Midbrain (tissue), 1 donor: Measurements from ENCODE around the gene DDX4.

Experiments
- DNase-seq: peaks from one replicate; lab custom pipeline; 2025; lab: John Stamatoyannopoulos, UW

Gene DDX4

DNA sequence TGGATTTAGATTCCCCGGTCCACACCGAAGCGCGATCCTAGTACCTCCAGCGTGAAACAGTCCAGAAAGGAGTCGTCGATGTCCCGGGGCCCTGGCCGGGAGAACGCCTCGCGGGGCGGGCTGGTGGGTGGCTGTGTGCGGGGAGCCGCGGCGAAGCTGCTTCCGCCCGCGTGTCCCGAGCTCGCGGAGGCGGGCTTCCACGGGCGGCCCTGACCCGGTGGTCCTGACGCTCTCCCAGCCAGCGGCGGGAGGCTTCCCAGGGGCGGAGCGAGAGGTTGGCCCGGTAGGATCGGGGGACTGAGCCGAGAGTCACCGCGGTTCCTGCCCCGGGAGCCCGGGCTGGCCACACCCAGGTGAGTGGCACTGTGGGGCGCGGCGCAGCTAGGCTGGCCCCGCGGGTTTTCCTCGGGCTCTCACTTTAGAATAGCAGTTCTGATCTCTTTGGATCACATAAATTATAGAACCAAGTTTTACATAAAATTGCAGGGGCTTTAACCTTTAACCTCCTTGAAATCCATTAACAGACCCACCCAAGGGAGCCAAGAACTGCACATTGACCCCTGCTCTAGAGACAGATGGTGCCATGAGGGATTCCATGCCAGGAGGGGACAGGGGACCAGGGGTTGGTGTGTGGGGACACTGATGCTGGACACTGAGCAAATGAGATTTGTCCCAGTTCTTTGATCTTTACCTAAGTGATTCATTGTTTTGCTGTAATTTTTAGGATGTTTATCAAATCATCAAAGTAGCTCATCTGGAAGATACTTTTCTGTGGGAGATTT is 84.1 kb downstream of the DDX4 start:
- DNase-seq, result no peak

GRCh38 chr5:55823151-55823796 is 85.4 kb downstream of the DDX4 start:
- DNase-seq, result no peak

GRCh38 chr5:55829956-55830355 is 92.1 kb downstream of the DDX4 start:
- DNase-seq, result no peak

DNA sequence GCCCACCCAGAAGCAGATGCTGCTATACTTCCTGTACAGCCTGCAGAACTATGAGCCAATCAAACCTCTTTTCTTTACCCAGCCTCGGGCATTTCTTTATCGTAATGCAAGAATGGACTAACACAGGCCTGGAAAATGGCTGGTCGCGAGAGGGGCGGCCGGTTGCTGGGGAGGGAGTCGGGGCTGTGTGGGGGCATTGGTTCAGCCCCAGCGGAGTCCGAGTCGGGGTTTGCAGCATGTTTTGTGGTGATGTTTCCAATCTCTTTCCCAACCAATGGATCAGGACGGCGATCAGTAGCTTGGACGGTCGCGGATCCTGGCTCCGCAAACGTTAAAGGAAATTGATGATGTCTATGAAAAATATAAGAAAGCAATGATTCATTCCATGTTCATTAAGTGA is 94.6 kb downstream of the DDX4 start:
- DNase-seq, result no peak

- DNase-seq, result no peak
Measured at GRCh38 chr5:55836191-55836590, 98.3 kb downstream of the DDX4 start.

DNA sequence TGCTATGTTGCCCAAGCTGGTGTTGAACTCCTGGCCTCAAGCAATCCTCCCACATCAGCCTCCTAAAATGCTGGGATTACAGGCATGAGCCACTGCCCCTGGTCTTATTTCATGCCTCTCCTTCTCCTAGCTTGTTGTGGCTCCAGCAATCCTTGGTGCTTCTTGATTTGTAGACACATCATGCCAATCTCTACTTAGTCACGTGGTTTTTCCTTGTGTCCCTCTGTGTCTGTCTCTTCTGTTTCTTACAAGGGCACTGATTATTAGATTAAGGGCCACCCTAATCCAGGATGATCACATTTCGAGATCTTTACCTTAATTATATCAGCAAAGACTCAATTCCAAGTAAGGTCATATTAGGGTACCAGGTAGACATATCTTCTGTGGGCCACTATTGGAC is 104.1 kb downstream of the DDX4 start:
- no peak for DNase-seq

- DNase-seq, result no peak
Measured at GRCh38 chr5:55847837-55848236, 110.0 kb downstream of the DDX4 start.

DNA sequence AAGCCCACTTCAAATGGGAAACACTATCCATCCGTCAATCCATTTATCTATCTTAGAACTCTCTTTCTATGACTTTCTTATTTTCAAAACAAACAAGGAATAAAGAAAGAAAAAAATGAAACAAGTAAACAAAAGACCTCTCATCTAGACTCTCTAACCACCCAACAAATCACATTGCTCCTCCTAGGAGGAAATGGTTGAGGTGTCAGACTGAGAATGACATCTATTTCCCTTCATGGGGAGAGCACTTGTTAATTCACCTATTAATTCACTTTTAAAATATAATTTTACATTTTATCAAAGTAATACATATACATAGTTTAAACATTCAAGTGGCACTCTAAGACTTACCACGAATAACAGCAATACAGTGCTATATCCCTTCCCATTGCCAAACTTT is 110.9 kb downstream of the DDX4 start:
- no peak for DNase-seq

DNA sequence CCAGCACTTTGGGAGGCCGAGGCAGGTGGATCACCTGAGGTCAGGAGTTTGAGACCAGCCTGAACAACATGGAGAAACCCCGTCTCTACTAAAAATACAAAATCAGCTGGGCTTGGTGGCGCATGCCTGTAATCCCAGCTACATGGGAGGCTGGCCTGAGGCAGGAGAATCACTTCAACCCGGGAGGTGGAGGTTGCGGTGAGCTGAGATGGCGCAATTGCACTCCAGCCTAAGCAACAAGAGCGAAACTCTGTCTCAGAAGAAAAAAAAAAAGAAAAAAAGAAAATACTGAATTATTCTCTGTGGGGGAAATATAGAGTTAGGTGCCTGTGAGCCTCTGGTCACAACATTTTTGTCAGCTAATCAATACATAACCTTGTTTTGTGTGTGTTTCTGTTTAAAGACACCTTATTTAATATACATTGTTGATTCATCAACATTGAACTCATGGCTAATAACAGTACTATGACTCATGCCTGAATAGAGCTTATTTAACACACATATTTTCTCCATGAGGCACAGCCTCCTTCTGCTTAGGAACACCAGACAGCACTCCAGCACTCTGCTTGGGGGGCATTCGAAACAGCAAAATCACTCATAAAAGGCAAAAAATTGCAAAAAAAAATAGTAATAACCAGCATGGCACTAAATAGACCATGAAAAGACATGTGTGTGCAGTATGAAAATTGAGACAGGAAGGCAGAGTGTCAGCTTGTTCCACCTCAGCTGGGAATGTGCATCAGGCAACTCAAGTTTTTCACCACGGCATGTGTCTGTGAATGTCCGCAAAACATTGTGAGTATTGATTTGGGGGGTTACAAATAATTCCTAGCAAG is 113.2 kb downstream of the DDX4 start, which contains the start of gene IL31RA:
Gene IL31RA (plus strand): TSS at position 519 of the 836 bp plus-strand sequence. CDS start 214 bp downstream, at position 733.
- DNase-seq, result no peak

DNA sequence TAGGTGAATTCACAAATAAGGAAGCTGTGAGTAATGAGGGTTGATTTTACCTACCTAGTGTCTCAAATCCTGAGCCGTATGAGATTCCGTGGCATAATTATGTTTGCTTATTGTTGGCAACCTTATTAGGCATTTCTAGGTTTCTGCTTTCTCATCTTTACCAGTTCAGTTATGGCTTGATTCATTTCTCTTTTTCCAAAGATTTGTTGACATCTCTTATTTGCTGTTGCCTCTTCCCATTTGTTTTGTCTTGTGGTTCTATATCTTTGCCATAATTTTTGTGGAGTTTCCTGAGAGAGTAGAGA is 113.8 kb downstream of the DDX4 start:
- DNase-seq, result no peak

- no peak for DNase-seq
Measured at GRCh38 chr5:55852503-55852902, 114.6 kb downstream of the DDX4 start.

- DNase-seq, result no peak
Measured at GRCh38 chr5:55853041-55853670, 115.3 kb downstream of the DDX4 start.

- DNase-seq, result no peak
Measured at GRCh38 chr5:55853818-55854217, 116.0 kb downstream of the DDX4 start.

- DNase-seq, result no peak
Measured at GRCh38 chr5:55855509-55855908, 117.6 kb downstream of the DDX4 start.

- DNase-seq, result no peak
Measured at GRCh38 chr5:55856516-55857246, 118.8 kb downstream of the DDX4 start.

- DNase-seq, result no peak
Measured at GRCh38 chr5:55857247-55857640, 119.4 kb downstream of the DDX4 start.

DNA sequence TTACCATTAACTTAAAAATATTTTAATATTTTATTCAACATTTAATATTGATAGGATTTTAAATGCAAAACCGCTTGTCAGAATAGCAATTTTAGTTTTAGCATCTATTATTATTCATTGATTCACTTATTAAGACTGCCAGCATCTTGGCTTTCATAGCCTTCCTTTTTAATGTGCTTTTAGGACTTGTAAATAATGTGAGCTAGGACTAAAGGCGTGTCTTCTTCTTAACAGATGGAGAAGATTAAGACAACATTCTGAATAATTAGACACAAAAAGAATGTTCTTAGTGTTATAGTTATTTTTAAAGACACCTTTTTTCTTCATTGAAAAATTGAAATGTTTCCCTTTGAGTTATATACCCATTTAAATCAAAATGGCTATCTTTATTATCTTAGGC is 120.2 kb downstream of the DDX4 start:
- DNase-seq, result no peak

DNA sequence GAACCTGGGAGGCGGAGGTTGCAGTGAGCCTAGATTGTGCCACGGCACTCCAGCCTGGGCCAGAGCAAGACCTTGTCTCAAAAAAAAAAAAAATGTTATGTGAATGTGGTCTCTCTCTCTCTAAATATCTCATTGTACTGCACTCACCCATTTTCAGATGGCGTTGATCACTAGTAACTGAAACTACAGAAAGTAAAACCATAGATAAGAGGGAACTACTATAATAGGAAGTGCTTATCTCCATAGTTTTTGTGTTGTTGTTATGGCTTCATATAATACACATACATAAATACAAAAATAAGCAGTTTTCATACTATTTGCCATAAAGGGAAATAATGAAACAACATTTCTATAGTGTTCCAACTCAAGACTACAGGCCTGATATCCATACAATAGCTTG is 122.4 kb downstream of the DDX4 start:
- no peak for DNase-seq

GRCh38 chr5:55860709-55861108 is 122.8 kb downstream of the DDX4 start:
- DNase-seq, result no peak

DNA sequence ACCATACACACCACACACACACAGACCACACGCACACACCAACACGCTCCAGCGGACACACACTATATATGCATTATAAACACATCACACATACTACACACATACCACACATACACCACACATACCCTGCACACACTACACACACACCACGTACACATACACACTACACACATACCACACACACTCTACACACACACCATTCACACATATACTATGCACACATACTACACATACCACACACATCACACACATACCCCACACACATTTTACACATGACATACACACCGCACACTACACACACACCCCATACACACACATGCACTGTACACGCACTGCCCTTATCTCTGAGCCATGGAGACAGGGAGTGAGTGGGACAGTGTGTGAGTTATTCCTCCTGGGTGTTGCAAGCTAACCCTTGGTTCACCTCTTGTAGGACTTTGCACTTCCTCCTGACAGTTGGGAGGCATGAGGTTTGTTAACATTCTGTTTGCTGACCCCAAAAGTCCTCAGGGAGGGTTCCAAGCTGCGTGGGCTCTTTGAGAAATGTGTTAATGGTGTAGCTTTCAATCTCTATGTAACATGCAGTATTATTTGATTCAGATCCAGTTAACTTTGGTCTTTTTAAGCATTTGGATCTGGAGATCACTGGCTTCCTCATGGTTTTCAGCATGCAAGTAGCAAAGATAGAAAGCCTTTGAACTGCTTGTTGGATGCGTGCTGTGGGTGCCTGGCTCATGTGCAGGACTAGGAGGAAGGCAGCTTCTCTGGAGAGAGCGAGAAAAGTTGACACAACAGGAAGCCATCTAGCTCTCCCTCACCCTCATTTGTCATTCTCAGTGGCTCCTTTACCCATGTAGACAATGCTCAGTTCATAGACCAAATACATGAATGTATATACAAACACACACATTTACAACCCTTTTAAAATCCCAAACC is 127.0 kb downstream of the DDX4 start:
- no peak for DNase-seq

GRCh38 chr5:55865831-55866230 is 128.0 kb downstream of the DDX4 start:
- DNase-seq, result no peak
